WTC11 (cell line): Measurements from ENCODE around the gene FLCN.

Source experiments
- ATF2 ChIP-seq: sonication (generic); formaldehyde crosslinking; IDR thresholded peaks from 2 replicates; pipeline ENCODE4 v1.8.1; 2022; ENCODE audit warnings: low read depth, missing genetic modification reagents, borderline replicate concordance
- CTCF ChIP-seq: fragments of 200-600 bp; IDR thresholded peaks from 2 replicates; pipeline ENCODE4 v1.8.0; 2022; ENCODE audit warnings: antibody characterized with exemption
- ELF4 ChIP-seq: sonication (generic); formaldehyde crosslinking; IDR thresholded peaks from 2 replicates; pipeline ENCODE4 v1.8.1; 2022; ENCODE audit warnings: low read depth, mild to moderate bottlenecking, moderate library complexity, missing genetic modification reagents
- GABPB1 ChIP-seq: sonication (generic); formaldehyde crosslinking; IDR thresholded peaks from 2 replicates; pipeline ENCODE4 v1.8.1; 2023; ENCODE audit warnings: mild to moderate bottlenecking, missing genetic modification reagents
- JUN ChIP-seq: sonication (generic); formaldehyde crosslinking; IDR thresholded peaks from 2 replicates; pipeline ENCODE4 v1.8.0; 2023; ENCODE audit warnings: mild to moderate bottlenecking, missing genetic modification reagents
- NR1H2 ChIP-seq: sonication (generic); formaldehyde crosslinking; IDR thresholded peaks from 2 replicates; pipeline ENCODE4 v1.9.0; 2021; ENCODE audit warnings: mild to moderate bottlenecking, moderate library complexity, missing genetic modification reagents
- USF2 ChIP-seq: sonication (generic); formaldehyde crosslinking; IDR thresholded peaks from 2 replicates; pipeline ENCODE4 v1.8.1; 2023; ENCODE audit warnings: mild to moderate bottlenecking, missing genetic modification reagents, moderate library complexity
- ZNF423 ChIP-seq: fragments of 250-450 bp; sonication (Bioruptor Pico); IDR thresholded peaks from 2 replicates; pipeline ENCODE4 v2.1.2; 2022; ENCODE audit warnings: mild to moderate bottlenecking, moderate library complexity
- TF ChIP-seq, protein P1 (sequence below): sonication (generic); formaldehyde crosslinking; IDR thresholded peaks from 2 replicates; pipeline ENCODE4 v1.8.0; 2022; ENCODE audit warnings: mild to moderate bottlenecking, missing genetic modification reagents

GRCh38 chr17:17216776-17217175 lies 20.2 kb downstream of the FLCN start:
- TF ChIP-seq CTCF (peak; percentile 25; the same call in 1 of the 2 replicates), GABPB1 (no peak), USF2 (CRISPR knock-in tag) (no peak), ATF2 (CRISPR knock-in tag) (no peak), JUN (CRISPR knock-in tag) (no peak), ZNF423 (CRISPR knock-in tag) (no peak), NR1H2 (CRISPR knock-in tag) (no peak), ELF4 (CRISPR knock-in tag) (no peak)
- TF ChIP-seq, protein P1, sequence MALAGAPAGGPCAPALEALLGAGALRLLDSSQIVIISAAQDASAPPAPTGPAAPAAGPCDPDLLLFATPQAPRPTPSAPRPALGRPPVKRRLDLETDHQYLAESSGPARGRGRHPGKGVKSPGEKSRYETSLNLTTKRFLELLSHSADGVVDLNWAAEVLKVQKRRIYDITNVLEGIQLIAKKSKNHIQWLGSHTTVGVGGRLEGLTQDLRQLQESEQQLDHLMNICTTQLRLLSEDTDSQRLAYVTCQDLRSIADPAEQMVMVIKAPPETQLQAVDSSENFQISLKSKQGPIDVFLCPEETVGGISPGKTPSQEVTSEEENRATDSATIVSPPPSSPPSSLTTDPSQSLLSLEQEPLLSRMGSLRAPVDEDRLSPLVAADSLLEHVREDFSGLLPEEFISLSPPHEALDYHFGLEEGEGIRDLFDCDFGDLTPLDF (CRISPR knock-in tag) = no peak
